Mucosa of gallbladder (tissue), 1 donor: ENCODE measurements around the gene IRX2. TPM values are rescaled to one million over a fixed set of nuclear protein-coding genes. Genes with fewer than 3 reads are reported as not detected.

Experiments
- DNase-seq: peaks from one replicate; pipeline ENCODE4 v3.0.0-alpha.2; 2020; ENCODE audit warnings: low spot score
- total RNA-seq: library from RNA; stranded (reverse); gene quantifications from one replicate; pipeline ENCODE4 v1.2.1, GENCODE V29; 2021
- donor health status: DM: no; HTN: no; CAD: no.

IRX2 gene
- total RNA-seq, 1 donor from 2014 or later, result 0.26 TPM

- DNase-seq, result no peak
Observed at GRCh38 chr5:2697446-2698200, 53.9 kb downstream of the IRX2 start.

DNA sequence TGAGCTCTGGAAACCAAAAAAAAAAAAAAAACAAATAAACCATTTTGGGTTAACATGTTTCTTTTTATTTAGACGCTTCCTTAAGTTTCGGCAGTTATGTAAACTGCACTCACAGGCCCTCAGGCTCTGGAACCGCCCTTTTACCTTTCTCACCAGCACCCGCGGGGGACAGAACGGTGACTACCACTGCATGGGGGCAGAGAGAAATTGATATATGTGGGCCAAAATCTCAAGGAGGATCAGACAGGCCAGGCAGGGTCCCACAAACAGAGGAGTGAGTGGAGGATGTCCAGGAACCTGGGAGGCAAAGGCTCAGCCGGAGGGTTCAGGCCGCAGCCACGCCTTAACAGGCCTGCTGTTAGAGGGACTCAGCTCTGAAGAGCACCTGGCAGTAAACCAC lies 54.4 kb downstream of the IRX2 start:
- no peak for DNase-seq
